Measurements from ENCODE around the gene TRPT1. TPM values are rescaled to one million over a fixed set of nuclear protein-coding genes. Genes with fewer than 3 reads are reported as not detected.
A peak's percentile ranks its signal among the peaks of the same experiment; 100 is the strongest.

The TRPT1 gene
- total and polyA plus RNA-seq, 9 of the 15 experiments (the other 6 are each of a cell fraction or from before 2014, with no cell fraction given): 4.6 to 41.7 (median 23.1) TPM

- TF ChIP-seq ZNF57 (CRISPR knock-in tag; IDR thresholded peaks at IDR 0.05): no peak
- TF ChIP-seq, protein P1, sequence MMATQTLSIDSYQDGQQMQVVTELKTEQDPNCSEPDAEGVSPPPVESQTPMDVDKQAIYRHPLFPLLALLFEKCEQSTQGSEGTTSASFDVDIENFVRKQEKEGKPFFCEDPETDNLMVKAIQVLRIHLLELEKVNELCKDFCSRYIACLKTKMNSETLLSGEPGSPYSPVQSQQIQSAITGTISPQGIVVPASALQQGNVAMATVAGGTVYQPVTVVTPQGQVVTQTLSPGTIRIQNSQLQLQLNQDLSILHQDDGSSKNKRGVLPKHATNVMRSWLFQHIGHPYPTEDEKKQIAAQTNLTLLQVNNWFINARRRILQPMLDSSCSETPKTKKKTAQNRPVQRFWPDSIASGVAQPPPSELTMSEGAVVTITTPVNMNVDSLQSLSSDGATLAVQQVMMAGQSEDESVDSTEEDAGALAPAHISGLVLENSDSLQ (IDR thresholded peaks at IDR 0.05): no peak
- no peak for TF ChIP-seq ATF4 (CRISPR knock-in tag; IDR thresholded peaks at IDR 0.05)
- no peak for TF ChIP-seq ZNF561 (CRISPR knock-in tag; conservative IDR thresholded peaks at IDR 0.05)
- no peak for TF ChIP-seq RBM15 (IDR thresholded peaks at IDR 0.05; ENCODE audit: insufficient read depth, low read length)
- TF ChIP-seq KLF10 (CRISPR knock-in tag; IDR thresholded peaks at IDR 0.05): no peak
- no peak for TF ChIP-seq POLR2G (IDR thresholded peaks at IDR 0.05; ENCODE audit: low read depth, low read length)
- TF ChIP-seq ZNF224 (CRISPR knock-in tag; IDR thresholded peaks at IDR 0.05): no peak
- peak; percentile 99 for TF ChIP-seq NFIC (IDR thresholded peaks at IDR 0.05)
- TF ChIP-seq SMARCA5 (IDR thresholded peaks at IDR 0.05): no peak
- no peak for TF ChIP-seq PRMT5 (CRISPR knock-in tag; IDR thresholded peaks at IDR 0.05)
- TF ChIP-seq, protein P2, sequence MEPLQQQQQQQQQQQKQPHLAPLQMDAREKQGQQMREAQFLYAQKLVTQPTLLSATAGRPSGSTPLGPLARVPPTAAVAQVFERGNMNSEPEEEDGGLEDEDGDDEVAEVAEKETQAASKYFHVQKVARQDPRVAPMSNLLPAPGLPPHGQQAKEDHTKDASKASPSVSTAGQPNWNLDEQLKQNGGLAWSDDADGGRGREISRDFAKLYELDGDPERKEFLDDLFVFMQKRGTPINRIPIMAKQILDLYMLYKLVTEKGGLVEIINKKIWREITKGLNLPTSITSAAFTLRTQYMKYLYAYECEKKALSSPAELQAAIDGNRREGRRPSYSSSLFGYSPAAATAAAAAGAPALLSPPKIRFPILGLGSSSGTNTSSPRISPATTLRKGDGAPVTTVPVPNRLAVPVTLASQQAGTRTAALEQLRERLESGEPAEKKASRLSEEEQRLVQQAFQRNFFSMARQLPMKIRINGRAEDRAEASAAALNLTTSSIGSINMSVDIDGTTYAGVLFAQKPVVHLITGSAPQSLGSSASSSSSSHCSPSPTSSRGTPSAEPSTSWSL (CRISPR knock-in tag; IDR thresholded peaks at IDR 0.05; ENCODE audit: borderline replicate concordance): no peak
- TF ChIP-seq TAF7 (tag; IDR thresholded peaks at IDR 0.05): no peak
- TF ChIP-seq, protein P3, sequence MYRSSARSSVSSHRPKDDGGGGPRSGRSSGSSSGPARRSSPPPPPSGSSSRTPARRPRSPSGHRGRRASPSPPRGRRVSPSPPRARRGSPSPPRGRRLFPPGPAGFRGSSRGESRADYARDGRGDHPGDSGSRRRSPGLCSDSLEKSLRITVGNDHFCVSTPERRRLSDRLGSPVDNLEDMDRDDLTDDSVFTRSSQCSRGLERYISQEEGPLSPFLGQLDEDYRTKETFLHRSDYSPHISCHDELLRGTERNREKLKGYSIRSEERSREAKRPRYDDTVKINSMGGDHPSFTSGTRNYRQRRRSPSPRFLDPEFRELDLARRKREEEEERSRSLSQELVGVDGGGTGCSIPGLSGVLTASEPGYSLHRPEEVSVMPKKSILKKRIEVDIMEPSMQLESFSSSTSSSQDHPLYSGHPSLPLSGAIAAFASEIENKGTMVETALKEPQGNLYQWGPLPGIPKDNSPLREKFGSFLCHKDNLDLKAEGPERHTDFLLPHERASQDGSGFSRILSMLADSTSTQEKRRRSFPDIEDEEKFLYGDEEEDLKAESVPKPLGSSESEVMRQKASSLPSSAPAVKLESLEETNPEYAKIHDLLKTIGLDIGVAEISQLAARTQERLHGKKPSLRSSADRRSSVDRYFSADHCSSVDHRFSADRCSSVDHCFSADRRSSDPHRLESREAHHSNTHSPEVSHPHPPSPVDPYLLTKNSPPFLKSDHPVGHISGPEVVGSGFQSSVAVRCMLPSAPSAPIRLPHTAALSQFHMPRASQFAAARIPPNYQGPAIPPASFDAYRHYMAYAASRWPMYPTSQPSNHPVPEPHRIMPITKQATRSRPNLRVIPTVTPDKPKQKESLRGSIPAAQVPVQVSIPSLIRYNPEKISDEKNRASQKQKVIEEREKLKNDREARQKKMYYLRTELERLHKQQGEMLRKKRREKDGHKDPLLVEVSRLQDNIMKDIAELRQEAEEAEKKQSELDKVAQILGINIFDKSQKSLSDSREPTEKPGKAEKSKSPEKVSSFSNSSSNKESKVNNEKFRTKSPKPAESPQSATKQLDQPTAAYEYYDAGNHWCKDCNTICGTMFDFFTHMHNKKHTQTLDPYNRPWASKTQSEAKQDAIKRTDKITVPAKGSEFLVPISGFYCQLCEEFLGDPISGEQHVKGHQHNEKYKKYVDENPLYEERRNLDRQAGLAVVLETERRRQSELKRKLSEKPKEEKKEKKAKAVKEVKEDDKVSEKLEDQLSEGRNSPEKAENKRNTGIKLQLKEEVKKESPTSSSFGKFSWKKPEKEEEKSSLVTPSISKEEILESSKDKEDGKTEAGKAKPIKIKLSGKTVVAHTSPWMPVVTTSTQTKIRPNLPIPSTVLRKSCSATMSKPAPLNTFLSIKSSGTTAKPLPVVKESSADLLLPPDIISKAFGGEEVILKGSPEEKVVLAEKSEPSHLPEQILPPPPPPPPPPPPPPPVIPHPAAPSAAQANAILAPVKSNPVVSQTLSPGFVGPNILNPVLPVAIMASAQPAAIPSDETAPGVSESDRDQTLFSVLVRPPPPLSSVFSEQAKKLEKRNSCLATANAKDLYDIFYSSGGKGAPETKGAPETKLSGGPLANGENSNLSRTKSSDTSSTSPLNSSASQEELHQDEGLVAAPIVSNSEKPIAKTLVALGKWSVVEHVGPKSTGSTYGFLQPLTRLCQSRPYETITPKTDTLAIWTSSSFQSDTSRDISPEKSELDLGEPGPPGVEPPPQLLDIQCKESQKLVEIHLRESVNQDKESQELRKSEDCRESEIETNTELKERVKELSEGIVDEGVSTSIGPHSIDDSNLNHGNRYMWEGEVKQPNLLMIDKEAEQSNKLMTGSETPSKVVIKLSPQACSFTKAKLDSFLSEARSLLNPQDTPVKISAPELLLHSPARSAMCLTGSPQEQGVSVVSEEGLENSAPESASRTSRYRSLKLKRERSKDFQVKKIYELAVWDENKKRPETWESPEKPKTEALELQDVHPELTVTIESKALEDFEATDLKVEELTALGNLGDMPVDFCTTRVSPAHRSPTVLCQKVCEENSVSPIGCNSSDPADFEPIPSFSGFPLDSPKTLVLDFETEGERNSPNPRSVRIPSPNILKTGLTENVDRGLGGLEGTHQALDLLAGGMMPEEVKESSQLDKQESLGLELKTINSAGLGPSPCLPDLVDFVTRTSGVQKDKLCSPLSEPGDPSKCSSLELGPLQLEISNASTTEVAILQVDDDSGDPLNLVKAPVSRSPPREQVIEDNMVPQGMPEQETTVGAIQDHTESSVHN (IDR thresholded peaks at IDR 0.05; ENCODE audit: borderline replicate concordance in 1 of 2, low read depth in 1 of 2): no peak
- TF ChIP-seq STAT5B (CRISPR knock-in tag; IDR thresholded peaks at IDR 0.05): no peak
- TF ChIP-seq CXXC5 (CRISPR knock-in tag; IDR thresholded peaks at IDR 0.05): no peak
Measured at GRCh38 chr11:64204464-64204989, 21.5 kb downstream of the TRPT1 start (continued).
